GM18858 (cell line): ENCODE measurements around the gene KCNQ1.

Experiments used
- ATAC-seq: cut with Tn5 transposase; IDR thresholded peaks from one replicate; pipeline ENCODE4 v1.9.1; 2021; ENCODE audit not compliant: unreplicated experiment

KCNQ1 gene

DNA sequence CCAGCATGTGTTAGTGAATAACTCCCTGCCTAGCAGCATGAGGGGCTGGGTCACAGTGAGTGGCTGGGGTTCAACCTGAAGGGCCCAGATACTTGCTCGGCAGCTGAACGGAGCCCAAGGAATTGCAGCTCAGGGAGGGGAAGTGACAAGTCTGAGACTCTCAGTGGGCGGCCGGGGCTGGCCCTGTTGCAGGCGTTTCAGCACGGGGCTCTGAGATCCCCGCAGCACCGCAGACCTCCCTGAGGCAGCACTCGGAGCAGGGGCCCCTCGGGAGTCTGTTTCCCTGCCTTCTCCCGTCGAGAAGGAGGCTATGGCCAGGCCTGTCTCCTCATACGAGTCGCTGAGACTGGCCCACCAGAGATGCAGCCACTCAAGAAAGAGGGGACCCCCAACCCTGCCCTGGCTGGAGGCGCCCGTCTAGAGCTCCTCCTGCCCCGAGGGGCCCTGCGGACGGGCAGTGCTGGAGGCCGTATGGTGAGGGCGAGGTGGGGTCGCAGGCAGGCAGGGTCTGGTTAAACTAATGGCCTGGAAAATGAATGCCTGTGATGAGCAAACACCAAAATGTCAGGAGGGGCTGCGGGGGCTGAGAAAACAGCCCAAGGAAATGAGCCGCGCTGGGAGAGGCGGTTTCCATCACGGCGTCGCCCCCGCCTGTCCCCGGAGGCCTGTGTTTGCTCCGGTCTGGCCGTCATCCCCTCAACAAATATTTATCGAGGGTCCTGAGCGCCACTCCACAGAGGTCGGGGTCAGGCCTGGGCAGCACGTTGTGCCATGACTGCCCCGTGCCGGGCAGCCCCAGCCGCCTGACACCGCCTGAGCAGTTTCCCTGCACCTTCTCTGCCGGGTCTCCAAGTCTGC is 35.0 kb upstream of the KCNQ1 start:
- no peak for ATAC-seq

- no peak for ATAC-seq
These were observed 34.2 kb upstream of the KCNQ1 start for GRCh38 chr11:2410616-2411015.

GRCh38 chr11:2411446-2412305 is 33.1 kb upstream of the KCNQ1 start:
- no peak for ATAC-seq

DNA sequence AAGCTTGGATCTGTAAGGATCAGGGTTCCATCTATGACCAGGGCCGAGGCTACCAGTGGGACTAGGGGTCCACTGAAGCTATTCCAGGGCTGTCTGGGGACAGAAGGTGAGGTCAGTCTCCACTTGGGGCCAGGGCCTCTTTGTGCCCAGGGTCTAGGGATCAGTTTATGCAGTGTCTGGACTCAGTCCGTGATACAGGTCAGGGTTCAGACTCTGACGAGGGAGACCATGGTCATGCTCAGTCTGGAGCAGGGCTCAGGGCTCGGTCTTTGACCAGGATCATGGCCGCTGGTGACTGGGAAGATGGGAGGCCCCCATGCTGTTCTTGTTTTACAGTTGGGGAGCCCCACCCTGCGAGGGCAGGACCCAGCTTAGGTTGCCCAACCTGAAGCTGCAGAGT is 32.5 kb upstream of the KCNQ1 start:
- no peak for ATAC-seq

- no peak for ATAC-seq
These were observed 30.8 kb upstream of the KCNQ1 start for GRCh38 chr11:2413742-2414579.

GRCh38 chr11:2414616-2415015 is 30.2 kb upstream of the KCNQ1 start:
- no peak for ATAC-seq

DNA sequence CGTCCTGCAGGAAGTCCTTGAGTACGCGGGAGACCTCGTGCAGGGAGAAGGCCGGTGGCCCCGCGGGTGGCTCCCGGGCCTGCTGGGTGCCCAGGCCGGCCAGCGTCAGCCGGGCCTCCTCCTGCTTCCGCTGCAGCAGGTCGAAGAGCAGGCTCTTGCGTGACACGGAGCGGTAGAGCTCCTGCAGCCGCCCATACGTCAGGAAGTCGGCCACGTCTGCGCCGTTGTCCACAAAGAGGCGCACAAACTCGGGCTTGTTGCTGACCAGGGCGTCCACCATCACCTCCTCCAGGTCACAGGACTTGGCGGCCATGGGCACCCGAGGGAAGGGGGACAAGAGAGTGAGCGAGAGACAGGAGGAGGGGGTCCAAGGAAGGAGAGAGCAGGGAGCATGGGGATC is 29.6 kb upstream of the KCNQ1 start:
- ATAC-seq, result no peak

GRCh38 chr11:2415601-2416380 is 29.0 kb upstream of the KCNQ1 start:
- ATAC-seq, result no peak

DNA sequence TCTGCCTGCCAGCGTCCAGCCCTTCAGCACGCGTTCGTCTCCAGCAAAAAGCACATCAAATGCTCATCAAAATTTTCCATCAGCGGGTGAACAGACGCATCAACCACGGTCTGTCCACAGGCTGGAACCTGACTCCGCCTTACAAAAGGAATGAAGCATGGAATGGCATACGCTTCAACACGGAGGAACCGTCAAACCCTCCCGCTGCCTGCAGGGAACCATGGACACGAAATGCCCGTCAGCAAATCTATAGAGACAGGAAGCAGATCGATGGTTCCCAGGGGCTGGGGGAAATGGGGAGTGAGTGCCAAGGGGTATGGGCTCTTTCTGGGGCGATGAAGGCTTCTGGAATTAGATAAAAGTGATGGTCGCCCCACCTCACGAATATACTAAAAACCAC is 28.0 kb upstream of the KCNQ1 start:
- ATAC-seq, result no peak

DNA sequence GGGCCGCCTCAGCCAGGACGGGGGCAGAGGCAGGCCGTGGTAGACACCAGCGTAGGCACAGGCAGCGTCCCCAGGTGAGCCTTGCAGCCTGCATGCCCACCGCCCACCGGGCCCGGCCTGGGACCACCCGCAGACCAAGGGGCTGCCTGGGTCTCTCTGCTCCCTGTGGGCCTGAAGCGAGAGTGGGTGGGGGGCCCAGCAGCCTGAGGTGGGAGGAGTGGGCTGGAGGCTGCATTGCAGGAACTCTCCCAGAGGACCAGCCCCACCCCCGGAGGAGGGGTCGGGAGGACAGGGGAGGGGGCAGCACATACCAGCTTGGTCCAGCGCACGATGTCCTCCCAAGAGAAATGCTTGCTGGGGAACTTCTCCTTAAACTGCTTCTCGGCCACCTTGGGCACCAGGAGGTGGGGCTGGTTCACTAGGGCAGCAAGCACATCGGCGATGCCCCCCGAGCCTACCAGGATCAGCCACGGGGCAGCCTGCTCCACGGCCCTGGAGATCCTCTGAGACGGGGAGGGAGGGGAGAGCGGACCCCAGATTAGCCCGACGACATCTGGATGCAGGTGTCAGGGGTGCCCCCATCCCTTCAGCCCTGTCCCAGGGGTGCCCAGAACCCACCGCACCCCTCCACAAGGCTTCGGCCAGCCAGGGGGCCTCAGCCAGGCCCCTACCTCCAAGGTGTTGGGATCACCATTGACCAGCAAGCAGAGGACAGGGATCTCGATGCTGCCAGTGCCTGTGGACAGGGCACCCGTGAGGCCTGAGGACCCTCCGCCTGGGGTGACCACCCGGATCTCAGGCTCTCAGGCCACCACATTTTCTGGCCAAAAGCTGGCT is 26.7 kb upstream of the KCNQ1 start:
- no peak for ATAC-seq

DNA sequence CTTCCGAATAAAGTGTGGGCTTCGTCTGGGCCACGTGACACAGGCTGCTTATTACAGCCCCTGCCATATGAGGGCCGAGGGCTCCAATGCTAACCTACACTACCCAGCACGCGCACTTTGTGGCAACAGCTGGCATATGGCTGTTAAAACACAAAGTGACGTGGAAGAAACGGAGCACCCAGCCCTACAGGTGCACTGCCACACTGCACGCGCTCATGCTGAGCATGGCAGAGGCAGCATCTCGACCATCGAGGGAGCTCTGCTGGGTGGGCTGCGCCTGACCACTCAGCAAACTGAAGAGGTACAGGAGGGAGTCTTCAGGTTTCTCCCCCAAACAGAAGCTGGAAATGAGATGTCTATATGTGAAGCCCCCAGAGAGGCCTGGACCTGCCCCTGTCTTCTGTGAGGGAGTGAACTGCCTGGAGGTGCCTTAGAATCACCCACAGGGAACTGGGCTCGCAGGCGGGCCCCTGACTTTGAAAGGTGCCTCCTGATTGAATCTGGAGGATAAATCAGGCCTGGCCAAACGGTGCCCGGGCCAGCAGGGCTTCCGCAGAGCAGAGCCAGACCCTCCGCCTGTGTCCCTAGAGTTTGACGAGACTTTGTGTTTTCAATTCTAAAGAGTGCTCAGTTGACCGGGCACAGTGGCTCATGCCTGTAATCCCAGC is 26.0 kb upstream of the KCNQ1 start:
- ATAC-seq, result no peak

DNA sequence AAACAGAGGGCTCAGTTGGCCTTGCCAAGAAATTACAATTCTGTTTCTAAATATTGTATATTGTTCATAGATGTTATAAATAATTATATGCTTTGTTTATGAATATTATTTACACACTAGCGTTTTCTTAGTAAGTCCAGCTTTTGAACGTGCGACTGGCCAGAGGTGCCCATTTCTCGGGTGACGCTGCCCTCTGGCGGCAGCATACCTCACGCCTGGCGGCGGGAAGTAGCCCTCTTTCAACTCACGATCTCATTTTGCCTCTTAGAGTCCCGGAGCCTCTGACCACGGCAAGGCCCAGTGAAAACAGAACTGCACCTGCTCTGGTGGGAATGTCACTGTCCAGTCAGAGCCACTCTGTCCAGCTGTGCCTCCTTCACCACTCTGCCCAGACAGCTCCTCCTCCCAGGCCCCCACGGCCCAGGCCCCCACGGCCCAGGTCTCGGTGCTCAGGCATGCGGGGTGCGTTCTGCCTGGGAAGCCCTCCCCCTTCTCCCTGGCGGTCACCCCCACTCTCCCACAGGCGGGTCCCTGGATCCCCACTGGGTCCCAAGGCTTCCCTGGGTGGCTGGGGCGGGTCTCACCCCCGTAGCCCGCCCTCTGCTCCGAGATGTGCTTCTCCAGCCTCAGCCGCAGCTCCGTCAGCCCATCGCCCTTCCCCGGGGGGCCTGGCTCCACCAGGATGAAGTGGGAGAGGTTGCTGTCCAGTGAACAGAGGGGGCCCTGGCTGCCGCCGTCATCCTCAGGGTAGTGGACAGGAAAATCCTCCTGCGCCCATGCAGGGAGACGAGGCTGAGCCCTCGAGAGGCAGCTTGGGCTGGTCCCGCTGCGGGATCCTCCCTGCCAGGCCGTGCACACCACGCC is 24.9 kb upstream of the KCNQ1 start:
- no peak for ATAC-seq

- no peak for ATAC-seq
These were observed 24.1 kb upstream of the KCNQ1 start for GRCh38 chr11:2420502-2421225.

DNA sequence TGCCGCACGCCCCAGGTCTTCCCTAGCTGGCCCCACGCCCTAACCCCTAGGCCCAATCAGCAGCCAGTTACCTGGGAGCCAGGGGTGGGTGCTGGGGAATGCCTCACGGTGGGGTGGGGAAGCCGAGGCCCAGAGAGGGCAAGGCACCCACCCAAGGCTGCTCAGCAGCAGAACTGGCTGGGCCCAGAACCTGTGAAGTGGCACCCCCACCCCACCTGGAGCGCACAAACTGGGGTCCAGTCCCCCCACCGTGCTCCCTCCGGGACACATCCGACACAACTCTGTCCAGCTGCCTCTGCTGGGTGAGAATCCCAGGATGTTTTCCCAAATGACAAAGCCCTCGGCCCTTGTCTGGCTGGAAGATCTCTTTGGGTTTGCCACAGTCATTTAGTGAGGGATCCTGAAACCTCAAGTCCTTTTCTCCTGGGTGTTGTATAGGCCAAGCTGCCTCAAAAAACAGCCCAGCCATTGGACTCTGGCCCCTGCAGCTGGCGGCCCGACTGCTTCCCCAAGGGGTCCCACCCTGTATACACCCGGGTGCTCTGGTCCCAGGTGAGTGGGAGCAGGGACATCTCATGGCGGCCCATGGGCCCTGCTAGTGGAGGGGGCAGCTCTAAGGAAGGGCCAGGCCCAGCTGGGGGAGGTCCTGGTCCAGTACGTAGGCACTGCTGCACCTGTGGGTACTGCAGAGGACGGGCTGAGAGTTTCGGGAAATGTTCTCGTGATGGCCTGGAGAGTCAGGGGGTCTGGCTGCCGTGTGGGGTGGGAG is 23.4 kb upstream of the KCNQ1 start:
- ATAC-seq, result no peak

DNA sequence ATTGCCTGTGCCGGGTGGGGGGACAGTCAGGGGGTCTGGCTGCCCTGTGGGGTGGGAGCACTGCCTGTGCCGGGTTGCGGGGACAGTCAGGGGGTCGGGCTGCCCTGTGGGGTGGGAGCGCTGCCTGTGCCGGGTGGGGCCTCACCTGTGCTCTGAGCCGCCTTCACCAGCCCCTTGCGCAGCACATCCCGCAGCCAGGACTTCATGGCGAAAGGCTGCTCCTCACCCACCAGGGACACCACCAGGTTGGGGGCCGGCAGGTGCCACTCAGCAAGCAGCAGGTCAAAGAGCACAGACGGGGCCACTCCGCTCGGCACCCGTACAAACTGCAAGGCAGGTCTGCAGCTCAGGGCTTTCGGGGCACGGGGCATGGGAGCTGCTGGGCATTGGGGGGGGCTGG is 22.8 kb upstream of the KCNQ1 start:
- ATAC-seq, result no peak

- no peak for ATAC-seq
These were observed 22.2 kb upstream of the KCNQ1 start for GRCh38 chr11:2422461-2423156.
